A549 (cell line): Measurements from ENCODE around the gene ADPRHL1. TPM values are rescaled to one million over a fixed set of nuclear protein-coding genes. Genes with fewer than 3 reads are reported as not detected.
A peak's percentile ranks its signal among the peaks of the same experiment; 100 is the strongest.

Experiments used
- ATAC-seq, 2 experiments: fragments of 200-7000 bp in 1 of 2; fragments of >200 bp in 1 of 2; cut with Nextera tagmentation in 1 of 2; cut with Tn5 transposase in 1 of 2; 3 replicates each; pipeline versions ENCODE4 v1.8.0 to v1.9.1; 2018 to 2020; ENCODE audit warnings: mild to moderate bottlenecking in 1 of 2, moderate library complexity in 1 of 2
- CTCF ChIA-PET: fragments of 300-600 bp; sonication (Branson Sonifier 250); formaldehyde crosslinking; extraction: SDS; loops from one replicate; lab custom pipeline; 2021; ENCODE audit warnings: antibody characterized with exemption, inconsistent platforms; lab: Yijun Ruan, JAX
- POLR2A ChIA-PET: fragments of 350-600 bp; formaldehyde crosslinking; extraction: SDS; loops from one replicate; lab custom pipeline; 2021; ENCODE audit warnings: antibody characterized with exemption, inconsistent platforms; lab: Yijun Ruan, JAX
- DNase-seq, 2 experiments: peaks; one replicate each; pipeline versions ENCODE4 v3.0.0 to v3.0.0-alpha.2; 2011 to 2016; ENCODE audit warnings: low read depth in 1 of 2, low spot score in 1 of 2
- FAIRE-seq: peaks from 2 replicates; lab custom pipeline; 2011; peaks lifted over from hg19 to GRCh38; lab: Jason Lieb, UNC
- H3K27ac ChIP-seq, 2 experiments: fragments of >200 bp; sonication (Bioruptor Twin); formaldehyde crosslinking; 3 replicates each; pipeline ENCODE4 v1.5.1; 2016 to 2017
- H3K4me1 ChIP-seq: fragments of >200 bp; sonication (Bioruptor Twin); formaldehyde crosslinking; 3 replicates; pipeline ENCODE4 v1.6.1; 2016
- H3K4me2 ChIP-seq: fragments of >200 bp; sonication (Bioruptor Twin); formaldehyde crosslinking; 3 replicates; pipeline ENCODE4 v1.6.1; 2016
- H3K4me3 ChIP-seq: fragments of >200 bp; sonication (Bioruptor Twin); formaldehyde crosslinking; 3 replicates; pipeline ENCODE4 v1.5.1; 2016
- H3K9me3 ChIP-seq: fragments of >200 bp; sonication (Bioruptor Twin); formaldehyde crosslinking; 3 replicates; pipeline ENCODE4 v1.6.1; 2016
- ATOH8 ChIP-seq: fragments of 250-450 bp; sonication (Bioruptor Pico); IDR thresholded peaks from 2 replicates; pipeline ENCODE4 v1.5.0; 2020; ENCODE audit warnings: low read depth, mild to moderate bottlenecking, moderate library complexity
- BHLHE40 ChIP-seq: IDR thresholded peaks from 2 replicates; pipeline ENCODE4 v1.6.1; 2012; ENCODE audit warnings: low read depth, low read length, inconsistent platforms
- CHD2 ChIP-seq: fragments of 150-350 bp; IDR thresholded peaks from 2 replicates; pipeline ENCODE4 v1.6.1; 2014; ENCODE audit warnings: low read length; ENCODE audit not compliant: partially characterized antibody
- CTCF ChIP-seq: fragments of >200 bp; sonication (Bioruptor Twin); formaldehyde crosslinking; IDR thresholded peaks from 3 replicates; pipeline ENCODE4 v1.5.1; 2016
- EHF ChIP-seq: fragments of 250-450 bp; sonication (Bioruptor Pico); IDR thresholded peaks from 2 replicates; pipeline ENCODE4 v1.5.0; 2020; ENCODE audit warnings: mild to moderate bottlenecking
- ESRRA ChIP-seq: fragments of 150-350 bp; IDR thresholded peaks from 2 replicates; pipeline ENCODE4 v1.6.1; 2014; ENCODE audit warnings: mild to moderate bottlenecking, low read length, borderline replicate concordance
- HMGXB4 ChIP-seq: fragments of 250-450 bp; sonication (Bioruptor Pico); IDR thresholded peaks from 2 replicates; pipeline ENCODE4 v1.5.0; 2021; ENCODE audit warnings: mild to moderate bottlenecking, moderate library complexity, borderline replicate concordance
- HOXA7 ChIP-seq: fragments of 250-450 bp; sonication (Bioruptor Pico); IDR thresholded peaks from 2 replicates; pipeline ENCODE4 v1.5.0; 2020; ENCODE audit warnings: mild to moderate bottlenecking, moderate library complexity
- JUN ChIP-seq, 2 experiments: fragments of >200 bp; sonication (Bioruptor Twin); formaldehyde crosslinking; IDR thresholded peaks; 2 replicates in 1 of 2; 3 replicates in 1 of 2; pipeline ENCODE4 v1.6.1; 2016 to 2017
- JUNB ChIP-seq: fragments of >200 bp; sonication (Bioruptor Twin); formaldehyde crosslinking; IDR thresholded peaks from 2 replicates; pipeline ENCODE4 v1.6.1; 2016
- MAZ ChIP-seq: fragments of 150-350 bp; IDR thresholded peaks from 2 replicates; pipeline ENCODE4 v1.6.1; 2014; ENCODE audit warnings: antibody characterized with exemption, low read depth, low read length, borderline replicate concordance
- MYC ChIP-seq: IDR thresholded peaks from 2 replicates; pipeline ENCODE4 v1.6.1; 2012; ENCODE audit warnings: mild to moderate bottlenecking, inconsistent platforms, low read length, improper control_type of control experiment, borderline replicate concordance
- PBX3 ChIP-seq: IDR thresholded peaks from 2 replicates; pipeline ENCODE4 v1.6.1; 2012
- PHF8 ChIP-seq: fragments of 200-600 bp; sonication (generic); IDR thresholded peaks from 2 replicates; pipeline ENCODE4 v1.6.1; 2016; ENCODE audit warnings: low read depth, mild to moderate bottlenecking, antibody characterized with exemption, moderate library complexity, borderline replicate concordance
- POLR2AphosphoS2 ChIP-seq: conservative IDR thresholded peaks from 2 replicates; pipeline ENCODE4 v1.6.1; 2012; ENCODE audit warnings: low read length, improper control_type of control experiment, inconsistent platforms
- RAD21 ChIP-seq, 2 experiments: fragments of >200 bp in 1 of 2; sonication (Bioruptor Twin) in 1 of 2; formaldehyde crosslinking in 1 of 2; IDR thresholded peaks in 1 of 2; conservative IDR thresholded peaks in 1 of 2; 2 replicates in 1 of 2; 3 replicates in 1 of 2; pipeline ENCODE4 v1.6.1; 2012 to 2018; ENCODE audit warnings: inconsistent platforms in 1 of 2
- SMC3 ChIP-seq: fragments of >200 bp; sonication (Bioruptor Twin); formaldehyde crosslinking; IDR thresholded peaks from 3 replicates; pipeline ENCODE4 v1.6.1; 2018; ENCODE audit warnings: inconsistent platforms
- SREBF2 ChIP-seq: fragments of 450-650 bp; IDR thresholded peaks from 2 replicates; pipeline ENCODE4 v1.6.1; 2014; ENCODE audit warnings: mild to moderate bottlenecking, moderate library complexity
- TFCP2L1 ChIP-seq: fragments of 250-450 bp; sonication (Bioruptor Pico); IDR thresholded peaks from 2 replicates; pipeline ENCODE4 v1.5.0; 2021; ENCODE audit warnings: mild to moderate bottlenecking
- ZSCAN20 ChIP-seq: fragments of 250-450 bp; sonication (Bioruptor Pico); IDR thresholded peaks from 2 replicates; pipeline ENCODE4 v1.8.0; 2022; ENCODE audit warnings: mild to moderate bottlenecking, moderate library complexity
- WGBS: methylation state at CpG from one replicate; pipeline ENCODE4 v1.1.6; 2017; ENCODE audit errors: missing lambda C conversion rate; 5-methylcytosine and 5-hydroxymethylcytosine counted together
- polyA plus RNA-seq, 4 experiments: library from polyadenylated mRNA; depleted of rRNA in 3 of 4; stranded (reverse); fragments of >200 nt; fragmentation: RNase III in 1 of 4; extraction: RNeasy Plus Mini Kit Qiagen cat#74134 plus additional on column Dnase treatment in 1 of 4; gene quantifications; 2 replicates in 3 of 4; 3 replicates in 1 of 4; pipeline ENCODE4 v1.2.3, GENCODE V29; 2011 to 2017
- TF ChIP-seq, protein P1 (sequence below): IDR thresholded peaks from 2 replicates; pipeline ENCODE4 v1.6.1; 2012; ENCODE audit warnings: low read depth, borderline replicate concordance
- TF ChIP-seq, protein P2 (sequence below): IDR thresholded peaks from 2 replicates; pipeline ENCODE4 v1.6.1; 2012

Gene ADPRHL1
- polyA plus RNA-seq, 2 of the 4 experiments (the other 2 are of a cell fraction): 11.0 to 11.4 TPM

- TF ChIP-seq, protein P1, sequence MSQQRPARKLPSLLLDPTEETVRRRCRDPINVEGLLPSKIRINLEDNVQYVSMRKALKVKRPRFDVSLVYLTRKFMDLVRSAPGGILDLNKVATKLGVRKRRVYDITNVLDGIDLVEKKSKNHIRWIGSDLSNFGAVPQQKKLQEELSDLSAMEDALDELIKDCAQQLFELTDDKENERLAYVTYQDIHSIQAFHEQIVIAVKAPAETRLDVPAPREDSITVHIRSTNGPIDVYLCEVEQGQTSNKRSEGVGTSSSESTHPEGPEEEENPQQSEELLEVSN: no peak
- no peak for TF ChIP-seq BHLHE40
- ChIA-PET POLR2A (no interaction called here), CTCF (no interaction called here)
- no peak overlapping the region for H3K4me2 ChIP-seq
- DNase-seq: no peak
- ATAC-seq: no peak; a peak in 1 of 6 replicates
- FAIRE-seq: no peak
- H3K4me1 ChIP-seq: no peaks in the 10 kb centered on the region
- WGBS: 79% methylated on average over 3 of the region's 11 CpGs
- no peak overlapping the region for H3K27ac ChIP-seq
- no peaks in the 10 kb centered on the region for H3K9me3 ChIP-seq
- no peak overlapping the region for H3K4me3 ChIP-seq
Observed at GRCh38 chr13:113423520-113424163, 29.6 kb downstream of the ADPRHL1 start.

DNA sequence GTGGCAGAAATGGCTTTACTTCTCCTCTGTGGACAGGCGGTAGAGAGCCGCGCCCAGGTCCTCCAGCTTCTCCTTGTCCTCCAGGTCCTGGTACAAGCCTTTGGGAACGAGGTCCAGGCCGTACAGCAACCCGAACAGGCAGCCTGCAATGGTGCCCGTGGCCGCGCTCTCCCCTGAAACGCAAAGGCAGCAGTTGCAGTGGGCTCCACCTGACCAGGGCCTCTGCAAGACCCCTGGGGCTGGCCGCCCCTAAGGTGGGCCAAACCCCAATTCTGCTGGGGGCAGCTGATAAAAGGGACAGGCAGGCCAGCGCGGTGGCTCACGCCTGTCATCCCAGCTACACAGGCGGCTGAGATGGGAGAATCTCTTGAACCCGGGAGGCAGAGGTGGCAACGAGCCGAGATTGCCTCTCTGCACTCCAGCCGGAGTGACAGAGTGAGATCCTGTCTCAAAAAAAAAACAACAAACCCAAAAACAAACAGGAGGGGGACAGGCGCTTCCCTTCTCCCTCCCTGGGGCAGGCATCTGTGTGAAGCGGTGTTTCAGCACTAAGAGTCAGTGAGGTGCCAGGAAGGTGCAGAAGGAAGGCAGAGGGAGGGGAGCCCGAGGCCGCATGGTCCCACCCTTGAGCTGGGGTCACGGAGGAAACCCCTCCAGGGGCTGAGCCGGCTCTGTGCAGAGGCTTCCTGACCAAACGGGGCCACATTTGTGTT is 30.3 kb downstream of the ADPRHL1 start:
- 82% methylated on average over 15 of the region's 26 CpGs for WGBS
- FAIRE-seq: no peak
- TF ChIP-seq ESRRA (no peak), MAZ (no peak), SMC3 (no peak), TFCP2L1 (no peak), ATOH8 (no peak), JUN (IDR thresholded peaks at IDR 0.05) (no peak), POLR2AphosphoS2 (no peak), PHF8 (no peak)
- Histone ChIP-seq H3K4me1 (no peaks in the 10 kb centered on the region), H3K4me3 (no peak overlapping the region), H3K4me2 (no peak overlapping the region), H3K27ac (no peak overlapping the region), H3K9me3 (no peaks in the 10 kb centered on the region)
- peak in 1 of 2 experiments; percentile 26; a peak in 2 of 6 replicates for ATAC-seq
- POLR2A ChIA-PET: no interaction called here
- no peak for DNase-seq
- CTCF ChIA-PET: no interaction called here

DNA sequence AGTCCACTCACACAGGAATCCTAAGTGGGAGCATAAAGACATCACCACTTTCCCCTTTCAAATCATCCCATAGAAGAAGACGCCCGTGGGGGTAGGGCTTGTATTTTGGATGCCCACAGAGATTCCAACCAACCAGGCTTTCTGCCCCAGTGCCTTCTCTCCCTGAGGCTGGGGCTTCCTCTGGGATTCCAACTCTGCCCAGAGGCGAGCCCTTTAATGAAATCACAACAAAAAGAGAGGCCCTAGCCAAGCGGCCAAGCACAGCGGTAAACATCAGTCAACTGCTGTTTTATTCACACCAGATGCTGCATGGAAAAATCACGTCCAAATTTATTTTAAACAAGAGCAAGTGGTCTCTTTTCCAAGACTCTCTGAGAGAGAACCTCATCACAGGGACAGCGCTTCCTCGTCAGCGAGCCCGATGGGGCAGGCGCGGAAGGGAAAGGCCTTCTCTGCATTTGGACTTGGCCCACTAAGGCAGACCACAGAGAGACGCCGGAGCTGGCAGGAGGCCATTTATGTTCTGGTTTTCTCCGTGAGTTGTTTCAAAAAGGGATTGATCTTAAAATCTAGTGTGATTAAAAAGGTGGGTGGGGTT is 31.5 kb downstream of the ADPRHL1 start:
- whole genome bisulfite sequencing: 80% methylated on average over 15 of the region's 15 CpGs
- DNase-seq: no peak
- TF ChIP-seq, protein P2, sequence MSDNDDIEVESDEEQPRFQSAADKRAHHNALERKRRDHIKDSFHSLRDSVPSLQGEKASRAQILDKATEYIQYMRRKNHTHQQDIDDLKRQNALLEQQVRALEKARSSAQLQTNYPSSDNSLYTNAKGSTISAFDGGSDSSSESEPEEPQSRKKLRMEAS: no peak
- TF ChIP-seq RAD21 (conservative IDR thresholded peaks at IDR 0.05 in 1 of 2, IDR thresholded peaks at IDR 0.05 in 1 of 2) (no peak), ZSCAN20 (no peak), JUNB (no peak), HMGXB4 (CRISPR knock-in tag) (no peak), PBX3 (no peak), CTCF (no peak), MYC (no peak), SREBF2 (no peak), TFCP2L1 (no peak), EHF (CRISPR knock-in tag) (no peak), BHLHE40 (no peak), HOXA7 (CRISPR knock-in tag) (no peak), CHD2 (no peak)

More for the DNA sequence above, 31.5 kb downstream of the ADPRHL1 start:
- no peak overlapping the region for H3K4me2 ChIP-seq
- H3K4me1 ChIP-seq: no peaks in the 10 kb centered on the region
- no peak for FAIRE-seq
- ChIA-PET CTCF (no interaction called here), POLR2A (no interaction called here)
- no peak; a peak in 1 of 6 replicates for ATAC-seq
- no peak overlapping the region for H3K4me3 ChIP-seq
- no peak overlapping the region for H3K27ac ChIP-seq
- no peaks in the 10 kb centered on the region for H3K9me3 ChIP-seq
